ENCODE results near the gene KNSTRN. TPM values are rescaled to one million over a fixed set of nuclear protein-coding genes. Genes with fewer than 3 reads are reported as not detected.

The KNSTRN gene
- total RNA-seq (2022) = 29.5 and 44.5 TPM in 2 replicates
- Bru-seq, nascent RNA = percentile 76 among the genes with signal in this experiment
- percentile 85 among the genes with signal in this experiment for BruChase-seq, experiment 1, labeled RNA remaining after a 6-hour chase
- percentile 88 among the genes with signal in this experiment for BruChase-seq, experiment 2, labeled RNA remaining after a 2-hour chase
- long read RNA-seq, transcript KNSTRN-201 (9 exons, 1,714 nt) = major isoform, 35 of 47 reads
- long read RNA-seq, partial matches to known transcripts = 4 of 47 reads
- long read RNA-seq, other reads (novel, unspliced or antisense) = 2 of 47 reads

GRCh38 chr15:40382580-40383456, at the start of gene KNSTRN:
TSS of gene KNSTRN (plus strand) at chr15:40382721. CDS start at chr15:40382836, 115 bp downstream.
- peak within 1 kb of the TSS; percentile 89 for H3K4me3 Mint-ChIP-seq (ENCODE audit: low read depth, unreplicated experiment)
- intact Hi-C loops (cut with micrococcal nuclease; ENCODE audit: unreplicated experiment) = no loop called here
- peaks cover 23% of the 10 kb centered on the region for H3K36me3 Mint-ChIP-seq (ENCODE audit: insufficient read depth, unreplicated experiment)
- H3K27ac Mint-ChIP-seq (ENCODE audit: unreplicated experiment) = peak within 1 kb of the TSS; percentile 83
- peaks cover 12% of the 10 kb centered on the region for H3K4me1 Mint-ChIP-seq (ENCODE audit: low read depth, unreplicated experiment)
- no peak for TF ChIP-seq CTCF (IDR thresholded peaks at IDR 0.05; ENCODE audit: unreplicated experiment)
- CTCF ChIA-PET = interaction anchor here (1.0 kb wide), 1 partner anchor 14 kb away, joined by 5 read pairs; no protein-coding TSS in a partner anchor
- TSS peak; percentile 70 for BruUV-seq (replicated peaks)
- no peaks in the 10 kb centered on the region for H3K9me3 Mint-ChIP-seq (ENCODE audit: low read depth, unreplicated experiment)
- DNase-seq = peak; percentile 86
- H3K27me3 Mint-ChIP-seq (ENCODE audit: unreplicated experiment) = no peaks in the 10 kb centered on the region

DNA sequence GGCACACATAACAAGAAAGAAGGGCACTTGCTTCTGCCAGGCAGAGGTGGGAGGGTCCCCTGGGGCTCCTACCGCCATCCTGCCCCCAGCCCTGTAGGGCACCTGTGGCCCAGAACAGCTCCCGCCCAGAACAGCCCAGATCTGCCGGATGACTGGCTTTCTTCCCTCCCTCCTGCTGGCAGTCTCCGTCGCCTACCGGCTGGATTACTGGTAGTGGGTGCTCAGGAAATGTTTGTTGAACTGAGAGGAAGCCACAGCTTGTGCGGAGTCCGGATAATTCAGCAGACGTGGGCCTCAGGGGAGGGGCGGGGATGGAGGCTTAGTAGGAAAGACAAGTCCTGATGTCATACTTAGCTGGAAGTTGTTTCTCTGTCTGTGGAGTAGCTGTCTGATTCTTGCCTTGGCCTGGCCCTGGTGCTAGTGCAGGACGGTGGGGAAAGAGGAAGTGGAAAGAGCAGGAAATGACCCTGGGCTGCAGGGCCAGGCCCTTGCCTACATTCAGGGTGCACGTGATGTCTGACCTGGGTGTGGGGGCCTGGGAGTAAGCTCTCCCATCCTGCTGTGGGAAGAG, 48.5 kb upstream of the KNSTRN start:
- no peak for DNase-seq
- no peak overlapping the region for H3K27ac Mint-ChIP-seq (ENCODE audit: unreplicated experiment)
- no peaks in the 10 kb centered on the region for H3K27me3 Mint-ChIP-seq (ENCODE audit: unreplicated experiment)
- peaks cover 50% of the 10 kb centered on the region for H3K36me3 Mint-ChIP-seq (ENCODE audit: insufficient read depth, unreplicated experiment)
- intact Hi-C loops (cut with micrococcal nuclease; ENCODE audit: unreplicated experiment) = no loop called here
- TF ChIP-seq CTCF (IDR thresholded peaks at IDR 0.05; ENCODE audit: unreplicated experiment) = no peak
- BruUV-seq (replicated peaks) = no TSS peak
- no peaks in the 10 kb centered on the region for H3K9me3 Mint-ChIP-seq (ENCODE audit: low read depth, unreplicated experiment)
- CTCF ChIA-PET = no interaction called here
- H3K4me1 Mint-ChIP-seq (ENCODE audit: low read depth, unreplicated experiment) = peaks cover 12% of the 10 kb centered on the region
- no peak overlapping the region for H3K4me3 Mint-ChIP-seq (ENCODE audit: low read depth, unreplicated experiment)

DNA sequence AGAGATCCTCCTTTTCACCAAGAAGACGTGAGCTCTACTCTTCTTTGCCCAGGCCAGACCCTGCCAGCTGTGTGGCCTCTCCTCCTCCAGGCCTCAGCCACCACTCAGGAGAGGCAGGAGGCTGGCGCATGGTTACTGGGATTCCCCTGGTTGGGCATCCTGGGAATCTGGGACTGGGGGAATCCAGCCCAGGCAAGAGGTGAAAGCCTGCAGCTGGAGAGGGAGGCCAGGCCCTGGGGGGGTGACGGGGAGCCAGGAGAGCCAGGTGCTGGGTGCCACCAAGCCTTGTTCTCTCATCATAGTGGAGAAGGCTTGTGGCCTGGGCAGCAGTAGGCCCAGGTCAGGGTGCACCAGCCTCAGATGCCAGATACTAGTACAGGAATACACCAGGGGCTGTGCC, 48.0 kb upstream of the KNSTRN start:
- intact Hi-C loops (cut with micrococcal nuclease; ENCODE audit: unreplicated experiment) = no loop called here

More for the DNA sequence above, 48.0 kb upstream of the KNSTRN start:
- Mint-ChIP-seq H3K9me3 (ENCODE audit: low read depth, unreplicated experiment) (no peaks in the 10 kb centered on the region), H3K36me3 (ENCODE audit: insufficient read depth, unreplicated experiment) (peaks cover 50% of the 10 kb centered on the region), H3K27me3 (ENCODE audit: unreplicated experiment) (no peaks in the 10 kb centered on the region), H3K4me3 (ENCODE audit: low read depth, unreplicated experiment) (no peak overlapping the region), H3K27ac (ENCODE audit: unreplicated experiment) (no peak overlapping the region), H3K4me1 (ENCODE audit: low read depth, unreplicated experiment) (peaks cover 13% of the 10 kb centered on the region)
- no peak for DNase-seq
- CTCF ChIA-PET = no interaction called here
- BruUV-seq (replicated peaks) = no TSS peak
- TF ChIP-seq CTCF (IDR thresholded peaks at IDR 0.05; ENCODE audit: unreplicated experiment) = no peak

Measured in Calu3 (cell line).